ENCODE results near the gene ERICH6. TPM values are rescaled to one million over a fixed set of nuclear protein-coding genes. Genes with fewer than 3 reads are reported as not detected.
"Not testable (repeated sequence)": the region's sequence is repeated elsewhere in the genome, so short reads cannot be mapped to it uniquely, and the experiment has no call there.

The ERICH6 gene
- total RNA-seq, 1 donor from 2014 or later, result 0.09 TPM

DNA sequence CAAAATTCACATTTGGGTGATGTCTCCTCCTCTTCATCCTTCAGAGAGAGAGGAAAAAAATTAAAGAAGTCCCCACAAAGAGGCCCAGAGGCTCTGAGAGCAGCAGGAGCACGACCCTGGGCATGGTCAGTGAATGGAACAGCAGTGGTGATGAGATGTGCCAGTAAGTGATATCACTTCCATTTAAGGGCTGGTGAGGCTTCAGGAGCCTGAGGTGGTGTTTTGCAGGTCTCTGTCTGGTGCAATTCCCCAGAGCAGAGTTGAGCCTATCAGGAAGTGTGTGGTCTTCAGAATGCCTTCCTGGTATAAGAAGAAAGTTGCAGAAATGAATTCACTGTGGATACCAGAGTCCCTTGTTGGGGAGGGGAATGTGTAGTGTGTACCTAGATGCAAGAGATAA, 21.4 kb downstream of the ERICH6 start:
- DNase-seq (ENCODE audit: low spot score), result no peak

GRCh38 chr3:150681057-150681456, 22.7 kb downstream of the ERICH6 start:
- no peak for DNase-seq (ENCODE audit: low spot score)

DNA sequence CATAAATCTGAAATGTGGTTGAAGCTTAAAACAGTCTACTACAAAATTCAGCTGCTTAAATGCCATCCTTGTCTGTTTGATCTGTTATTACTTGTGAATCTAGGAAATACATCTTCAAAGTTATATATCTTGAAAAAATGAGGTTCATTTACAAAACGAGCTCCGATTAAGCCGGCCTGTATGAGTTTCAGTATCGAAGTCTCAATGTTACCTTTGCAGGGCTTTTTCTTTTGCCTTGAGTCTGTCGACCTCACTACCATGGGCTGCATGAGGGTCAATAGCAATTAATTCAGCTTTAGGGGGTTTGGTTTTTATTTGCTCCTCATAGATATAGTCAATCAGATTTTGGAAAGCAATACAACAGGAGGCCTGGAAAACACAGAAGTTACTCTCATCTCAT, 23.2 kb downstream of the ERICH6 start:
- DNase-seq (ENCODE audit: low spot score), result no peak

DNA sequence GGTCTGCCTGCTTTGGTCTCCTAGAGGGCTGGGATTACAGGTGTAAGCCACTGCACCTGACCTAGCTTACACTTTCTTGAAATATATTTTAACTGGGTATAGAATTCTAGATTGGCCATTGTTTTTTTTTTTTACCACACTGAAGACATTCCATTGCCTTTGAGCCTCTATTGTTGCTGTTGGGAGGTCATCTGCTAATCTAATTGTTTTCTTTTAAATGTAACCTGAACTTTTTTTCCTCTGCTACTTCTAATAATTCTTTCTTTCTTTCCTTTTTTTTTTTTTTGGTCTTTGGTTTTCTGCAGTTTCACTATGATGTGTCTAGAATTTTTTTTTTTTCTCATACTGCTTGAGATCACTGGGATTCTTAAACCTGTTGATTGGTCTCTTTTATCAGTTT, 28.1 kb downstream of the ERICH6 start:
- DNase-seq (ENCODE audit: low spot score), result no peak

DNA sequence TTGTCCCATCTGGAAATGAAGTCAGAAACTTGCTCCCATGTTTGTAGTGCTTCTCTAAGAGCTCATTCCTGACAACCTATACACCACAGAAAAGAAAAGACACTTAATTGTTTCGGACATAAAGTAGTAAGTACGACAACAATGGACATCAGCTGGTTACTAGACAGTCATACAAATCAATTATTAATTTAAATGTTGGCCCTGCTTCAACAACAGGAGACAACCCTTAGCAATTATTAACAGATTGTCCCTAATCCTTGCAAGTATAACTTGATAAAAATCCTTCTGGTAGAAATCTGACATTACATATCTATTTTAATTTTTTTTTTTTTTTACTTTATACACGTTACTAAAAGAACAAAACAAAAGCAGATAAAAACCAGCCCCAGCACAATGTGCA, 29.8 kb downstream of the ERICH6 start:
- no peak for DNase-seq (ENCODE audit: low spot score)

DNA sequence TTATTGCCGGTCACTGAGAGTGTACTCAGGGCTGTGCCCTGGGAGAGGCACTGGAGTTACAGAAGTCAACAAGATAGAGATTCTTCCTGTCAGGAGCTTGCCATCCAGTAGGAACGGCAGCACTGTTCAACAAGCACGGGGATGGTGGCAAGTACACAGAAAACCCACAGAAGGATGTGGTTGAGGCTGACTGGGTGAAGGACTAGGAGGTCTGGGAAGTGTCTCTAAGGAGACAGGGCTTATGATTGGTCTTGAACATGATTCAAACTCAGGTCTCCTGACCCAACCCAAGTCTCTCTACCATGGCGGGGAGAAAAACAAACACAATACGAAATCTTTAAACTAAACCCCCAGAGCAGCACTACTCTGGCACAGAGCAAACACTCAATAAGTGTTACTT, 37.6 kb downstream of the ERICH6 start:
- no peak for DNase-seq (ENCODE audit: low spot score)

DNA sequence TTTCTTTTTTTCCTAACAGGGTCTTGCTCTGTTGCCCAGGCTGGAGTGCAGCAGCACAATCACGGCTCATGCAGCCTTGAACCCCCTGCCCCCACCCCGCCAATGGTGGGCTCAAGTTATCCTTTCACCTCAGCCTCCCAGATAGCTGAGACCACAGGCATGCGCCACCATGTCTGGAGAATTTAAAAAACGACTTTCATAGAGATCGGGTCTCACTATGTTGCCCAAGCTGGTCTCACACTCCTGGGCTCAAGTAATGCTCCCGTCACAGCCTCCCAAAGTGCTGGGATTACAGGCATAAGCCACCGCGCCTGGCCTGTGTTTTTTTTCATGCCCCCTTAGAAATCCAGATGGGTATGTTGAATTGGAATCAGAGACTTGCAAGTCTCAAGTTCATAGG, 40.3 kb downstream of the ERICH6 start:
- no peak for DNase-seq (ENCODE audit: low spot score)

- no peak for DNase-seq (ENCODE audit: low spot score)
These were observed 41.1 kb downstream of the ERICH6 start for GRCh38 chr3:150662410-150663200.

DNA sequence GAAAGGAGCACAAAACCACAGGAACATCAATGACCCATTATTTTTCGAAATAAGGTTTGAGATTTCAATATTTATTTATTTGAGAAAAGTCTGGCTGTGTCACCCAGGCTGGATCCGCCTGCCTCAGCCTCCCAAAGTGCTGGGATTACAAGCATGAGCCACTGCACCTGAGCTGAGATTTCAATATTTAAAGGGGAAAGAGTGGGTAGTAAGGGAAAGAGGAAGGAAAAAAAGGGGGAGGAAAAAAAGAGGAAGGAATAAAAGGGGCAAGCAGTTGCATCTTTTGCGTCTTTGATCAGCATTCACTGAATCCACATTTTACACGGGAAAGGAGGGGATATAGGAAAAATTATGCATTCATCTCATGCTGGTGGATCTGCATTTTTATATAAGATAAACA, 47.4 kb downstream of the ERICH6 start:
- no peak for DNase-seq (ENCODE audit: low spot score)

- no peak for DNase-seq (ENCODE audit: low spot score)
These were observed 50.6 kb downstream of the ERICH6 start for GRCh38 chr3:150653110-150653561.

DNA sequence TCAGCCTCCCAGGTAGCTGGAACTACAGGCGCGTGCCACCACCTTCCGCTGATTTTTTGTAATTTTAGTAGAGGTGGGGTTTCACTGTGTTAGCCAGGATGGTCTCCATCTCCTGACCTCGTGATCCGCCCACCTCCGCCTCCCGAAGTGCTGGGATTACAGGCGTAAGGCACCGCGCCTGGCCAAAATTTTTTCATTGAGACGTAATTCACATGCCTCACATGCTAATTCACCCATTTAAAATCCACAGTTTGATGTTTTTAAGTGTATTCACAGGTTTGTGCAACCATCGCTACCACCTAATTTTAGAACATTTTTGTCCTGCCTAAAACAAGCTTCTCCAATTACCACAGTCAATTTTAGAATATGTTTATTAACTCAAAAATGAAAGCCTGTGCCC, 63.5 kb downstream of the ERICH6 start:
- DNase-seq (ENCODE audit: low spot score), result no peak

GRCh38 chr3:150639262-150639661, 64.5 kb downstream of the ERICH6 start:
- no peak for DNase-seq (ENCODE audit: low spot score)

DNA sequence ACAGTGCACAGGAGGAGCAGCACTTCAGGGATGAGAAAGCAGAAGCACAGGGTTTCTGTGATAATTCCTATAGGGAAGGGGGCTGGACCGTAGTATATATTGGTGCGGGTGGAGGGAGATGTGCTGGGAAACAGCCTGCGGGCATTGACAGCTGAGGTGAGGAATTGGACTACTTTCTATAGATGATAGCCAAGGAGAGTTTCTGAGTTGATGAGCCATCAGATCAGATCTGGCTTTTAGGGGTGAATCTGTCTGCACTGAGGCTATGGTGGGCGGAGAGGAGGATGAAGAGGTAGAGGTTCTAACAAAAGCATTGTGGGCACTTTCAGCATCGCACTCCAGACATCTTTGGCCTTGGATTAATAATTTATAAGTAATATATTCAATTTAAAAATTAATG, 67.5 kb downstream of the ERICH6 start:
- no peak for DNase-seq (ENCODE audit: low spot score)

DNA sequence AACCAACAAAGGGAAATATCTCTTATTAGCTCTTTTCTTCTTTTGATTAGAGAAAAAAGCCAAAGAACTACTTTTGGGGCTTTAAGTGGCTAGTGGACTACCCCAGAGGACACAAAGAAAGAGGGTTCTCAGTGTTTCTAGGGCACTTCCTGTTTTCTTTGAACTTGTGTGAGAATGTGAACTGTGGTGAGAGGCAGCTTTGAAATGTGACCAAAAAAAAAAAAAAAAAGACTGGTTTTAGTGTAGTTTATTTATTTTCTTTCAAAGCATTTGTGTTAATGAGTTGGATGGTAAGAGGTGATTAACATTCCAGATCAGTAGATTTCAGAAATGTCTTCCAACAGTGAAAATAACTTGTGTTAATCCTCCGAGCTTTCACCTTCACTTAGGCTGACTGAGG, 68.2 kb downstream of the ERICH6 start:
- DNase-seq (ENCODE audit: low spot score), result no peak

DNA sequence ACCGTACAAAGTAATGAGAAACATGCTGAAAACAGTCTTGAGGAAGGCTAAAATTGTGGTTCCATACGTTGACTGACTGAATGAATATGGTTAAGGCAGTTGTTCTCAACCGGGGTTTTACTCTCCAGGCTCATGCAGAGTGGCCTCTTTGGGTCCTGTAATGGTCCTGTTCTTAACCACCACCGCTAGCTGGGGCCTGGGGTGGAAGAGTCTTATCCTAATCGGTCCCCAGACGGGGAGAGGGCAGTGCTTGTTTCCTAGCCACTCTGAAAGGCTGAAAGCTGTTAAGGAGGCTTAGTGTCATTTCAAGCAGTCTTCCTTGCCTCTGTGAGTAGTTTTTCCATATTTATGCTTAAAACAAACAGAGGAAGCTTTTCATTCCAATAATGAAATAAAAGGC, 68.6 kb downstream of the ERICH6 start:
- no peak for DNase-seq (ENCODE audit: low spot score)

DNA sequence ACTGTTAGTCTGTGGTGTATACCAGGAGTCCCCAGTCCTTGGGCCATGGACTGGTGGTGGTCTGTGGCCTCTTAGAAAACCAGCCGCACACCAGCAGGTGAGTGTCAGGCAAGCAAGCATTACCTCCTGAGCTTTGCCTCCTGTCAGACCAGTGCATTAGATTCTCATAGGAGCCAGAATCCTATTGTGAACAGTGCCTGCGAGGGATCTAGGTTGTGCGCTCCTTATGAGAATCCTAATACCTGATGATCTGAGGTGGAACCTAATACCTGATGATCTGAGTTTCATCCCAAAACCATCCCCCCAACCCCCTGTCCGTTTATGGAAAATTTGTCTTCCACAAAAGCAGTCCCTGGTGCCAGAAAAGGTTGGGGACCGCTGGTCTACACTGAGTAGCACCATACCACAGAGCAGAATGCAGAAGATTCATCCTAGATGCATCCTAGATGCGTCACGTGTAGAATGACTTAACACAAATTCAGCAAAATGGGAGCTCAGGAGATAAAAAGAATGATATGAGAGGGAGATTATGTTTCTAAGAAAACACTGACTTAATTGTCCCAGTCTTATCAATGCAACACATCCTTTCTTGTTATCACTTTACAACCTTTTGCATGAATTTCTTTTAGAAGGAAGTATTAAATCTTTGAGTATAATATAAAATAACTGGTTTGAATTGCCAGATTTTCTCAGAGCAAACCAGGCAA, 72.1 kb downstream of the ERICH6 start:
- no peak for DNase-seq (ENCODE audit: low spot score)

- DNase-seq (ENCODE audit: low spot score), result no peak
These were observed 76.2 kb downstream of the ERICH6 start for GRCh38 chr3:150627557-150627956.

- DNase-seq (ENCODE audit: low spot score), result no peak
These were observed 77.4 kb downstream of the ERICH6 start for GRCh38 chr3:150626148-150626930.

GRCh38 chr3:150623945-150624344, 79.8 kb downstream of the ERICH6 start:
- DNase-seq (ENCODE audit: low spot score), result no peak

DNA sequence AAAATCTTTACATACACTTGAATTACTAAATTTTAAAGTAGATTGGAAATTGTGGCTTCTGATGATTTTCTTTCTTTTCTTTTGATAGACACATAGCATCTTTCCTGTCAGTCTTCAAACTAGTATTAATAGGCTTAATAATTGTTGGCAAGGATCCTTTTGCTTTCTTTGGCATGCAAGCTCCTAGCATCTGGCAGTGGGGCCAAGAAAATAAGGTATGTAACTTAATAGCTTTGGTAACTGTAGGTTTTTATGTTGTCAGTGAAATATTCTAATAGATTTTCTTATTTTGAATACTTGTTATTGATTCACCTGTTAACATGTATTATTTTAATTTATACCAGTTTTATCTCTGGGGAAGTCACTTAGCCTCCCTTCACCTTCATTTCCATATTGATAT, 80.8 kb downstream of the ERICH6 start:
- DNase-seq (ENCODE audit: low spot score), result not testable (repeated sequence)

DNA sequence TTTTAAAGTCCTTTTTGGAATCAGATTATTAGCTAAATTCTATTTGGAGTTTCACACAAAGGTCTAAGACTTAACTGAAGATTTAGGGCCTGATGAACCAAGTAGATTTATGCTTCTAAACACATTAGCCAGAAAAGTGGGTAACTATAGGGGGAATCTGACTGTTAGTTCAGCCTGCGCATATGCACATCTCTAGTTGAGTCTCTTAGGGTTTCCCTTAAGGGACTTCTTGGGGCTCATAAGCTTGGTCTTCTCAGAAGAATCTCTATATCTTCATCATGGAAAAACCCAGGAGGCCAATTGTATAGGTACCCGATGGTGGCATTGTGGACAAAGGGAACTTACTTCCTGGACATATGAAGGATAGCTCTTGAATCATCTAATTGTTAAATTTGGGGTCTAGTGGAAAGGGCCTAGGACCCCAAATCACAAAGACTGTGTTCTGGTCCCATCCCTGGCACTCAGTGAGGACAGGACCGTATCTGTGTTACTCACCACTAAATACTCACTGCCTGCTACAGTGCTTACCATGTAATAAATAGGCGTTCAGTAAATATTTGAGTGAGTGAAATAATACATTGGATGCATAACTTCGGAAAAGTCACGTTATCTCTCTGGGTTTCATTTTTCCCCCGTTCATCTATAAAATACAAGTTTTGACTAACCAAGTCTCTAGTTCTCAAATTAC, 83.6 kb downstream of the ERICH6 start:
- no peak for DNase-seq (ENCODE audit: low spot score)

Measured in mucosa of gallbladder (tissue), 1 donor.